ENCODE data around the gene GPC5.

The GPC5 gene

GRCh38 chr13:91359631-91360030 is 38.8 kb upstream of the GPC5 start:
- Mint-ChIP-seq H3K27ac (peak overlapping the region; percentile 72), H3K4me3 (no peak overlapping the region), H3K4me1 (ENCODE audit: low read depth) (peaks cover 17% of the 10 kb centered on the region), H3K9me3 (no peaks in the 10 kb centered on the region), H3K36me3 (ENCODE audit: low read depth) (peaks cover 40% of the 10 kb centered on the region), H3K27me3 (no peaks in the 10 kb centered on the region)

DNA sequence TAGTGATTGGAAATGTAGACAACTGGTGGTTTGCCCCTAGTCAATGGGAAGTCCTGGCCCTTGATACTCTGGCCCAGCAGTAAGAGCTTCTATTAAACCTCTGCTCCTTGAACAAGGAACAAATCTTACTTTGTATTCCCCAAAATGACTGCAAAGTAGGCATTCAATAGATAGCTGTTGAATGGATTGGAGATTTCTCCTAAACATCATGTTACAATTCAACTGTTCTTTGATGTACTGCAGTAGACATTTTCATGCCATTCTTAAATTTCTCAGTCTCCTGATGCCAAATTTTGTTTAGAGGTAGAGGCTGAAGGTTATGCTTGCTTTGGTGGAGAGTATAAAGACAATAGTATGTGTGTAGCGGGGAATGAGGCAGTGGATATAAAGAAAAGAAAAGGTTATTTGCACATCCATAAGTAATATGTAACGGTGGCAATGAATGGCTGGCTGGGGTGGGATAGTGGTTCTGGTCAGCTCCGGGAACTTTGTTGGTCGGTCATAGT is 38.1 kb upstream of the GPC5 start:
- Mint-ChIP-seq H3K27ac (peak overlapping the region; percentile 72), H3K9me3 (no peaks in the 10 kb centered on the region), H3K36me3 (ENCODE audit: low read depth) (peaks cover 33% of the 10 kb centered on the region), H3K27me3 (no peaks in the 10 kb centered on the region), H3K4me3 (no peak overlapping the region), H3K4me1 (ENCODE audit: low read depth) (peaks cover 12% of the 10 kb centered on the region)

- no peaks in the 10 kb centered on the region for H3K9me3 Mint-ChIP-seq
- no peak overlapping the region for H3K4me3 Mint-ChIP-seq
- peaks cover 18% of the 10 kb centered on the region for H3K36me3 Mint-ChIP-seq (ENCODE audit: low read depth)
- H3K4me1 Mint-ChIP-seq (ENCODE audit: low read depth) = peaks cover 5% of the 10 kb centered on the region
- no peak overlapping the region for H3K27ac Mint-ChIP-seq
- H3K27me3 Mint-ChIP-seq = no peaks in the 10 kb centered on the region
Measured at GRCh38 chr13:91361755-91362271, 36.6 kb upstream of the GPC5 start.

- Mint-ChIP-seq H3K4me3 (no peak overlapping the region), H3K9me3 (no peaks in the 10 kb centered on the region), H3K27ac (no peak overlapping the region), H3K27me3 (no peaks in the 10 kb centered on the region), H3K4me1 (ENCODE audit: low read depth) (peaks cover 15% of the 10 kb centered on the region), H3K36me3 (ENCODE audit: low read depth) (peaks cover 7% of the 10 kb centered on the region)
Measured at GRCh38 chr13:91362908-91363307, 35.5 kb upstream of the GPC5 start.

GRCh38 chr13:91368101-91368500 is 30.3 kb upstream of the GPC5 start:
- Mint-ChIP-seq H3K9me3 (no peaks in the 10 kb centered on the region), H3K4me3 (peak overlapping the region; percentile 11), H3K27ac (peak overlapping the region; percentile 96)

DNA sequence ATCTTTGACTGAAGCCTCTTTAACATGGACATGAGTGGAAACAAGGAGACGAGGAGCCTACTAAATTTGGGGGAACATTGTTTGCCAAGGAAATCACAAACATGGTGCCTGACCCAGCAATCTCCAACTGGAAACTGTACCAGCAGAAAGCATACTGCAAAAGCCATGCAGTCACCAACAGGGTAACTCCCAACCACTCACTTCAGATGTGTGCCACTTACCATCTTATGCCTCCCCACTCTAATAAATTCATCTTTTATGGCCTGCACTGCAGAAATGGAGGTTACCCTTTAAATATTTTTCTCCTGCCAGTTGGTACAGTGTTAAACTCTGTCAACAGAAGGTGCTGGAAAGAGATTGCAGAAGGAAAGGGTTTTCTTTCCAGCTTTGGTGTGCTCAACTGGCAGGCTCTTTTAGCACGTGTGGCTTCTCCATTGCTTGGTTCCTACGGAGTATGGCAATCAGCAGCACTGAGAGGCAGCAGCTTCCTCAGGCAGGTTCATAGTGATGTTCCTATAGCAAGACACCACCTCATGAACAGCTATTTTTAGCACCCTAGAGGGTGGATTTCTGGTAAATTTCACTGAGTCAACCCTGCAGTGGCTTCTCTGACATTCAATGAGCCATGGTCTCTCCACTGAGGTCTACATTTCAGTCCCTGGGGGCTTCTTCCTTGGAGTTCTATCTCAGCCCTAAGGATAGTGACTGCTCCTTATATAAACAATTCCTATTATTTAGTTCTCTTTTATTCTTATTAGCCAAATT is 29.6 kb upstream of the GPC5 start:
- H3K27ac Mint-ChIP-seq = peak overlapping the region; percentile 96

More at GRCh38 chr13:91368101-91368500, 30.3 kb upstream of the GPC5 start:
- Mint-ChIP-seq H3K4me1 (ENCODE audit: low read depth) (peaks cover 35% of the 10 kb centered on the region), H3K36me3 (ENCODE audit: low read depth) (no peaks in the 10 kb centered on the region), H3K27me3 (peaks cover 3% of the 10 kb centered on the region)

GRCh38 chr13:91369441-91369831 is 29.0 kb upstream of the GPC5 start:
- H3K4me1 Mint-ChIP-seq (ENCODE audit: low read depth) = peaks cover 35% of the 10 kb centered on the region
- peak overlapping the region; percentile 96 for H3K27ac Mint-ChIP-seq
- no peaks in the 10 kb centered on the region for H3K9me3 Mint-ChIP-seq
- H3K4me3 Mint-ChIP-seq = peak overlapping the region; percentile 39
- H3K27me3 Mint-ChIP-seq = peaks cover 5% of the 10 kb centered on the region
- no peaks in the 10 kb centered on the region for H3K36me3 Mint-ChIP-seq (ENCODE audit: low read depth)

More for the DNA sequence above, 29.6 kb upstream of the GPC5 start:
- Mint-ChIP-seq H3K4me3 (peak overlapping the region; percentile 71), H3K4me1 (ENCODE audit: low read depth) (peaks cover 35% of the 10 kb centered on the region), H3K9me3 (no peaks in the 10 kb centered on the region), H3K27me3 (peaks cover 5% of the 10 kb centered on the region), H3K36me3 (ENCODE audit: low read depth) (no peaks in the 10 kb centered on the region)

DNA sequence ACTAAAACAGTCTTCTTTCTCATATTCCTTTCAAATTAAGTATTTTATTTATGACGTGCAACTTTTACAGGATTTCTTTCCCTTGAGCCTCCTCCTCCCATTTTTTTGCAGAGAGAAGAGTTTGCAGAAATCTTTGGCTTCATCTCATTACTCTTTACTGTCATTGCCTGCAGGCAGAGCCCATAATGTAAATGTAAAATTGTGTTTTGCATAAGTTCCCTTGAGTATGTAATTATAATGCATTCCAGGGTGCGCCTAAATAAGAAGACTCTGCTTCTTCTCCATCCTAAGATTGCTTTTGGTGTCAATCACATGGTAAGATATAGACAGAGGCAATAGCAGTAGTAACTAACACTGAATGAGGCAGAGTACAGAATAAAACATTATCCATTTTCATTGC is 27.9 kb upstream of the GPC5 start:
- peaks cover 5% of the 10 kb centered on the region for H3K27me3 Mint-ChIP-seq
- peaks cover 42% of the 10 kb centered on the region for H3K4me1 Mint-ChIP-seq (ENCODE audit: low read depth)
- no peaks in the 10 kb centered on the region for H3K9me3 Mint-ChIP-seq
- H3K4me3 Mint-ChIP-seq = no peak overlapping the region
- no peaks in the 10 kb centered on the region for H3K36me3 Mint-ChIP-seq (ENCODE audit: low read depth)
- H3K27ac Mint-ChIP-seq = no peak overlapping the region

- H3K4me3 Mint-ChIP-seq = no peak overlapping the region
- no peak overlapping the region for H3K27ac Mint-ChIP-seq
- peaks cover 31% of the 10 kb centered on the region for H3K4me1 Mint-ChIP-seq (ENCODE audit: low read depth)
- H3K36me3 Mint-ChIP-seq (ENCODE audit: low read depth) = no peaks in the 10 kb centered on the region
- no peaks in the 10 kb centered on the region for H3K9me3 Mint-ChIP-seq
- peaks cover 5% of the 10 kb centered on the region for H3K27me3 Mint-ChIP-seq
Measured at GRCh38 chr13:91372911-91373310, 25.5 kb upstream of the GPC5 start.

GRCh38 chr13:91375116-91375729 is 23.2 kb upstream of the GPC5 start:
- Mint-ChIP-seq H3K9me3 (no peaks in the 10 kb centered on the region), H3K4me1 (ENCODE audit: low read depth) (peaks cover 12% of the 10 kb centered on the region), H3K36me3 (ENCODE audit: low read depth) (no peaks in the 10 kb centered on the region), H3K27me3 (peaks cover 5% of the 10 kb centered on the region), H3K4me3 (no peak overlapping the region), H3K27ac (no peak overlapping the region)

DNA sequence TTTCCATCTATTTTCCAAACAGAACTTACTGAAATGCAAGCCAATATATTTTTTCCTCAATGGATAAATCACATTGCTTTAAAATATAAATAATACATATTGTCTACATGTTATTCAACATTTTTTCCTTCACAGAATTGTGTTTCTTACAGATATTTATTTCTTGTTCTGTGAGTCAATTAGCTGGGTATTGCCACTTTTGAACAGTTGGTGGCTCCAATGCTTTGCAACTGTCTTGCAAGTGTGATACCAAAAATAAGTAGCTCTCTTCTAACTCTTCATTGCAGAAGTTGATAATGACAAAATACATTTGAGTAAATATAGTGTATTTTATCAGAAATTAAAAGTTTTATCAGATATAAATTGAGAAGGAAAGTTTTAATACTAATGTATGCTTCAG is 17.1 kb upstream of the GPC5 start:
- no peak overlapping the region for H3K4me3 Mint-ChIP-seq
- H3K36me3 Mint-ChIP-seq (ENCODE audit: low read depth) = no peaks in the 10 kb centered on the region
- H3K27me3 Mint-ChIP-seq = peaks cover 17% of the 10 kb centered on the region
- peaks cover 7% of the 10 kb centered on the region for H3K4me1 Mint-ChIP-seq (ENCODE audit: low read depth)
- no peak overlapping the region for H3K27ac Mint-ChIP-seq
- no peaks in the 10 kb centered on the region for H3K9me3 Mint-ChIP-seq

DNA sequence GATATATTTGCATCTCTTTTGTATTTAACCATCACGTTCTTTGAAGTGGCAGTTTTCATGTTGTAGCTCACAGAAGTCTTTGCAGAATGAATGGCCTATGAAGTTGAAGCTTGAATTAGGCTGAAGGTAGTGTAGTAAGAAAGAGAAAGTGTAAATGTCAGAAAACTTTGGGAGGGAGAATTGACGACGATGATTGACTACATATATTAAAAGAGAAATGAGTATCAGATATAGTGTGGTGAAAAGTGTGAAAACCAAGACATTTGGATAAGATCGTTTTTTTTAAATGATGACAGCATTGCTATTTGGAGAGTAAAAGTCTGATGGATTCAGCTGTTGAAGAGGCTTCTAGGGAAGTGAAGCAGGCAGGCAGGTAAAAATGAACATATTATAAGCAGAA is 14.6 kb upstream of the GPC5 start:
- no peaks in the 10 kb centered on the region for H3K9me3 Mint-ChIP-seq
- H3K4me1 Mint-ChIP-seq (ENCODE audit: low read depth) = peaks cover 7% of the 10 kb centered on the region
- no peak overlapping the region for H3K27ac Mint-ChIP-seq
- H3K36me3 Mint-ChIP-seq (ENCODE audit: low read depth) = no peaks in the 10 kb centered on the region
- no peak overlapping the region for H3K4me3 Mint-ChIP-seq
- H3K27me3 Mint-ChIP-seq = peaks cover 29% of the 10 kb centered on the region

- peaks cover 7% of the 10 kb centered on the region for H3K4me1 Mint-ChIP-seq (ENCODE audit: low read depth)
- H3K27me3 Mint-ChIP-seq = peaks cover 35% of the 10 kb centered on the region
- H3K9me3 Mint-ChIP-seq = no peaks in the 10 kb centered on the region
- H3K4me3 Mint-ChIP-seq = no peak overlapping the region
- no peaks in the 10 kb centered on the region for H3K36me3 Mint-ChIP-seq (ENCODE audit: low read depth)
- no peak overlapping the region for H3K27ac Mint-ChIP-seq
Measured at GRCh38 chr13:91384896-91385295, 13.5 kb upstream of the GPC5 start.

DNA sequence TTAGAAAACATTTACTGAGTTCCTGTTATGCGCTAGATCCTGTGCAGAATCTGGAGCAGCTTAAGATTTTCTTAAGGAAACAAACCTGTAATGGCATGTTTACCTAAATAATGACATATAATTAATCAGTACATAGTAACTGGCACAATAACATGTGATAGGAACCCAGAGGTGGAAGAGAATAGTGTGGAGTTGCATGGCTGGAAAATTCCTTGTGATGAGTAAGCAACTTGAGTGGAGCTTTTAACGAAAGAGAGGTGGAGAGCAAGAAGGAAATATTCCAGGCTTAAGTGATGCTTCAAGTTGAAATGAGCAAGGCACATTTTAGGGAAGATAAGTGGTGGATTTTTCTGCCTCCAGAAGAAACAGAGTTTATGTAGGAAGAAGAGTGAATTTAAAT is 9.2 kb upstream of the GPC5 start:
- H3K4me1 Mint-ChIP-seq (ENCODE audit: low read depth) = no peaks in the 10 kb centered on the region
- no peaks in the 10 kb centered on the region for H3K36me3 Mint-ChIP-seq (ENCODE audit: low read depth)
- H3K9me3 Mint-ChIP-seq = no peaks in the 10 kb centered on the region

DNA sequence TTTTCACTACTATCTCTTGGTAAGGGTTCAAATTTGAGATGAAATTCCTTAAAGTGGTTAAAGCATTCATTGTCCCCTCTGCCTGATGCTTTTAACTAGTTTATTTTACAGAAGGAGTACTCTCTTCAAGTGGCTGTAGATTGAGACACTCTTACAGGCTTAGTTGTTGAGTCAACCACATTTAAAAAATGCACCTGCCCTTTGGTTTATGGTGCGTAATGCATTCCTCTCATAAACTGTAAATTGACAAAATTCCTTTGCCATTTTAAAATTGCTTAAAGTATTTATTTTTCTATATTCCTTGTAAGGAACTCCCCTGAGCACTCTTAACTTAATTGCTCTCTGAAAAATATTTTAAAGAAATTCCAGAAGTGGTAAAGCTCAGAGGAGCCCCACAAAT is 826 bp upstream of the GPC5 start:
- no peak overlapping the region for H3K4me3 Mint-ChIP-seq
- no peaks in the 10 kb centered on the region for H3K9me3 Mint-ChIP-seq
- H3K27ac Mint-ChIP-seq = no peak overlapping the region
- H3K27me3 Mint-ChIP-seq = peaks cover 70% of the 10 kb centered on the region
- peaks cover 16% of the 10 kb centered on the region for H3K4me1 Mint-ChIP-seq (ENCODE audit: low read depth)
- no peaks in the 10 kb centered on the region for H3K36me3 Mint-ChIP-seq (ENCODE audit: low read depth)

More for the DNA sequence above, 9.2 kb upstream of the GPC5 start:
- Mint-ChIP-seq H3K4me3 (no peak overlapping the region), H3K27me3 (peaks cover 52% of the 10 kb centered on the region), H3K27ac (no peak overlapping the region)
